HEK293T (cell line): Measurements from ENCODE around the gene SH3BP4.

Experiments used
- CTCF ChIA-PET: fragments of 350-600 bp; formaldehyde crosslinking; extraction: SDS; loops from one replicate; lab custom pipeline; 2021; ENCODE audit warnings: antibody characterized with exemption, inconsistent platforms; lab: Yijun Ruan, JAX
- POLR2A ChIA-PET: fragments of 350-600 bp; formaldehyde crosslinking; extraction: SDS; loops from one replicate; lab custom pipeline; 2020; ENCODE audit warnings: antibody characterized with exemption, inconsistent platforms; lab: Yijun Ruan, JAX
- DNase-seq: peaks from one replicate; pipeline ENCODE4 v3.0.0; 2012; ENCODE audit warnings: mixed read lengths; ENCODE audit errors: extremely low spot score
- ARNT ChIP-seq: fragments of 450-650 bp; IDR thresholded peaks from 2 replicates; pipeline ENCODE4 v1.6.1; 2017; ENCODE audit warnings: mild to moderate bottlenecking
- BHLHE40 ChIP-seq: fragments of 450-650 bp; IDR thresholded peaks from 2 replicates; pipeline ENCODE4 v1.6.1; 2016; ENCODE audit warnings: mild to moderate bottlenecking, moderate library complexity, borderline replicate concordance
- CTBP1 ChIP-seq: fragments of 450-650 bp; IDR thresholded peaks from 2 replicates; pipeline ENCODE4 v1.6.1; 2016; ENCODE audit warnings: borderline replicate concordance
- ELF4 ChIP-seq: fragments of 450-650 bp; IDR thresholded peaks from 2 replicates; pipeline ENCODE4 v1.6.1; 2017; ENCODE audit warnings: antibody characterized with exemption
- FOXA1 ChIP-seq: fragments of 450-650 bp; IDR thresholded peaks from 2 replicates; pipeline ENCODE4 v1.6.1; 2016; ENCODE audit warnings: mild to moderate bottlenecking
- FOXK2 ChIP-seq: fragments of 450-650 bp; IDR thresholded peaks from 2 replicates; pipeline ENCODE4 v1.6.1; 2016; ENCODE audit warnings: mild to moderate bottlenecking
- FOXM1 ChIP-seq: fragments of 450-650 bp; IDR thresholded peaks from 2 replicates; pipeline ENCODE4 v1.6.1; 2017; ENCODE audit warnings: mild to moderate bottlenecking, borderline replicate concordance
- HDGF ChIP-seq: fragments of 450-650 bp; IDR thresholded peaks from 2 replicates; pipeline ENCODE4 v1.6.1; 2017; ENCODE audit warnings: antibody characterized with exemption, borderline replicate concordance
- L3MBTL2 ChIP-seq: fragments of 450-650 bp; conservative IDR thresholded peaks from 2 replicates; pipeline ENCODE4 v1.6.1; 2016; ENCODE audit warnings: mild to moderate bottlenecking
- LEF1 ChIP-seq: fragments of 450-650 bp; IDR thresholded peaks from 2 replicates; pipeline ENCODE4 v1.6.1; 2017; ENCODE audit warnings: mild to moderate bottlenecking, borderline replicate concordance
- NFRKB ChIP-seq: fragments of 450-650 bp; IDR thresholded peaks from 2 replicates; pipeline ENCODE4 v1.6.1; 2016; ENCODE audit warnings: mild to moderate bottlenecking, moderate library complexity
- SP1 ChIP-seq: fragments of 450-650 bp; IDR thresholded peaks from 2 replicates; pipeline ENCODE4 v1.6.1; 2017
- SUZ12 ChIP-seq: fragments of 450-650 bp; IDR thresholded peaks from 2 replicates; pipeline ENCODE4 v1.6.1; 2016; ENCODE audit warnings: mild to moderate bottlenecking
- TARDBP ChIP-seq: fragments of 450-650 bp; IDR thresholded peaks from 2 replicates; pipeline ENCODE4 v1.6.1; 2016
- ZNF384 ChIP-seq: fragments of 450-650 bp; IDR thresholded peaks from 2 replicates; pipeline ENCODE4 v1.6.1; 2016
- TF ChIP-seq, protein P1 (sequence below): fragments of 450-650 bp; IDR thresholded peaks from 2 replicates; pipeline ENCODE4 v1.6.1; 2016

The SH3BP4 gene

DNA sequence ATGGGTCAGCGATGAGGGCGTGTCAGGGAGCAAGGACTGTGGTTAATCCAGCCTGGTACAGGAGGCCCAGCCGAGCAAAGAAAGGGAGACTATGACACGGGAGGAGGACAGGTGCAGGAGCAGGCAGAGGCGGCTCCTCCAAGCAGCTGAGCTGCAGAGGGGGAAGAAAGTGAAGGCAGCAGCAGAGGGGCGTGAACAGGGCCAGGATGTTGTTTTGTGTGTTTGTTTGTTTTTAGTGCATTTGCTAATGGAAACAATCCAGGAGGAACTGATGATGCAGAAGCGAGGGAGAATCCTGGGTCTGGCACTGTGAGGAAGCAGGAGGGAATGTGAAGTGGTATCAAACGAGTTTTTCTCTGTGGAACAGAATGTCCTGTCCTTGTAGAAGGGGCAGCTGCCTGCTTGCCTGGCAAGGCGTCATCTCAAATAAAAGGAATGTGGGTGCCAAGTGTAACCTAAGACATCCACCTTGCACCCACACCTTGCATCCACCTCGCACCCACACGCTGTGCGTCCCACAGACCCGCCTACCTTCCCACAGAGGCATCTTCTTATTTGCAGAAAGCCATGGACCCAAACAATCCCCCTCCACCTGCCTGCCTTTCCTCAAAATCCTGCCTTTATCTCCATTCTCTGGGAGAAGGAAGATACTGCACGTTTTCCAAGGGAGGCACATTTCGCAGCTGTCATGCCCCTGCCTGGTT, 134.8 kb downstream of the SH3BP4 start:
- DNase-seq: no peak
- TF ChIP-seq LEF1 (no peak), SUZ12 (no peak), TARDBP (no peak), BHLHE40 (no peak), FOXA1 (no peak), CTBP1 (no peak), HDGF (no peak), FOXK2 (no peak), FOXM1 (no peak), ZNF384 (no peak), SP1 (no peak), NFRKB (no peak), L3MBTL2 (no peak), ARNT (no peak), ELF4 (no peak)
- TF ChIP-seq, protein P1, sequence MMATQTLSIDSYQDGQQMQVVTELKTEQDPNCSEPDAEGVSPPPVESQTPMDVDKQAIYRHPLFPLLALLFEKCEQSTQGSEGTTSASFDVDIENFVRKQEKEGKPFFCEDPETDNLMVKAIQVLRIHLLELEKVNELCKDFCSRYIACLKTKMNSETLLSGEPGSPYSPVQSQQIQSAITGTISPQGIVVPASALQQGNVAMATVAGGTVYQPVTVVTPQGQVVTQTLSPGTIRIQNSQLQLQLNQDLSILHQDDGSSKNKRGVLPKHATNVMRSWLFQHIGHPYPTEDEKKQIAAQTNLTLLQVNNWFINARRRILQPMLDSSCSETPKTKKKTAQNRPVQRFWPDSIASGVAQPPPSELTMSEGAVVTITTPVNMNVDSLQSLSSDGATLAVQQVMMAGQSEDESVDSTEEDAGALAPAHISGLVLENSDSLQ: no peak
- ChIA-PET CTCF (no interaction called here), POLR2A (no interaction called here)

GRCh38 chr2:235087832-235088495, 136.1 kb downstream of the SH3BP4 start:
- POLR2A ChIA-PET: no interaction called here

DNA sequence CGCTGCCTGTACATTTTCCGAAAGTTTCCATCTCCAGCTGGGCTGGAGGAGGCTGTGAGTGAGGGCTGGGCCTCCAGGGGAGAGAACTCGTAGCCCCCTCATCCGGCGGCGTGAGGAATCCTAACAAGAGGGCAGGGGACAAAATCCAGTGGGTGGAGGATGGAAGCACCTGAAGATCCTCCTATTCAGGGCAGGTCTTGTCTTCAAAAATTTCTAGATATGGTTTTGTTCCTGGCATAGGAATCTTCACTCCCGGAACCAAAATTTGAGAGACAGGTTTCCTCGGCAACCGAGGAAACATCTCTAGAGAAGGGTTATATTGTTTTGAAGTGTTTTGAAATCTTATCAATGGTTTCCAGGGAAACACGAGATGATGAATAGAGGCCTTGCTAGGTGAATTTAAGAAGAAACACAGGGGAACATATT, 136.7 kb downstream of the SH3BP4 start:
- ChIA-PET CTCF (interaction anchor here (1.4 kb wide), 2 partner anchors 10 to 543 kb away, joined by 3 to 4 read pairs; no protein-coding TSS in a partner anchor), POLR2A (no interaction called here)
- DNase-seq: no peak
- TF ChIP-seq FOXM1 (no peak), HDGF (no peak), ARNT (no peak), ELF4 (no peak), CTBP1 (no peak), LEF1 (no peak)
- TF ChIP-seq, protein P1: no peak

More at GRCh38 chr2:235087832-235088495, 136.1 kb downstream of the SH3BP4 start:
- CTCF ChIA-PET: interaction anchor here (0.5 to 1.4 kb wide), 2 partner anchors 11 to 367 kb away, joined by 3 to 5 read pairs; no protein-coding TSS in a partner anchor
- no peak for DNase-seq
- no peak for TF ChIP-seq FOXK2
- no peak for TF ChIP-seq SP1
- TF ChIP-seq, protein P1: no peak
- no peak for TF ChIP-seq HDGF
- TF ChIP-seq FOXM1: no peak
- no peak for TF ChIP-seq BHLHE40
- no peak for TF ChIP-seq ARNT

GRCh38 chr2:235091421-235091820, 139.6 kb downstream of the SH3BP4 start:
- DNase-seq: no peak
- ChIA-PET CTCF (no interaction called here), POLR2A (no interaction called here)
- TF ChIP-seq ELF4 (no peak), SP1 (no peak), L3MBTL2 (no peak), NFRKB (no peak), LEF1 (no peak), ZNF384 (no peak), FOXA1 (no peak), HDGF (no peak), FOXK2 (no peak), ARNT (no peak), CTBP1 (no peak), BHLHE40 (no peak), FOXM1 (no peak), TARDBP (no peak), SUZ12 (no peak)
- TF ChIP-seq, protein P1: no peak

- POLR2A ChIA-PET: no interaction called here
- TF ChIP-seq SP1: no peak
- no peak for TF ChIP-seq HDGF
- TF ChIP-seq ELF4: no peak
- no peak for TF ChIP-seq ARNT
- no peak for TF ChIP-seq LEF1
- TF ChIP-seq, protein P1: no peak
- TF ChIP-seq ZNF384: no peak
- TF ChIP-seq TARDBP: no peak
- no peak for TF ChIP-seq FOXA1
- TF ChIP-seq BHLHE40: no peak
- TF ChIP-seq NFRKB: no peak
- no peak for DNase-seq
- CTCF ChIA-PET: no interaction called here
Measured at GRCh38 chr2:235091983-235092382, 140.2 kb downstream of the SH3BP4 start.
